Fibroblast of the conjunctiva (primary cell): ENCODE results near the gene HEXD.
"Not testable (repeated sequence)": the region's sequence is repeated elsewhere in the genome, so short reads cannot be mapped to it uniquely, and the experiment has no call there.

Experiments used
- DNase-seq: peaks from one replicate; pipeline ENCODE4 v3.0.0-alpha.2; 2010; ENCODE audit warnings: low read depth

The HEXD gene

GRCh38 chr17:82440991-82441627, 23.0 kb downstream of the HEXD start:
- no peak for DNase-seq

- DNase-seq, result no peak
Observed at GRCh38 chr17:82441691-82442487, 23.7 kb downstream of the HEXD start.

DNA sequence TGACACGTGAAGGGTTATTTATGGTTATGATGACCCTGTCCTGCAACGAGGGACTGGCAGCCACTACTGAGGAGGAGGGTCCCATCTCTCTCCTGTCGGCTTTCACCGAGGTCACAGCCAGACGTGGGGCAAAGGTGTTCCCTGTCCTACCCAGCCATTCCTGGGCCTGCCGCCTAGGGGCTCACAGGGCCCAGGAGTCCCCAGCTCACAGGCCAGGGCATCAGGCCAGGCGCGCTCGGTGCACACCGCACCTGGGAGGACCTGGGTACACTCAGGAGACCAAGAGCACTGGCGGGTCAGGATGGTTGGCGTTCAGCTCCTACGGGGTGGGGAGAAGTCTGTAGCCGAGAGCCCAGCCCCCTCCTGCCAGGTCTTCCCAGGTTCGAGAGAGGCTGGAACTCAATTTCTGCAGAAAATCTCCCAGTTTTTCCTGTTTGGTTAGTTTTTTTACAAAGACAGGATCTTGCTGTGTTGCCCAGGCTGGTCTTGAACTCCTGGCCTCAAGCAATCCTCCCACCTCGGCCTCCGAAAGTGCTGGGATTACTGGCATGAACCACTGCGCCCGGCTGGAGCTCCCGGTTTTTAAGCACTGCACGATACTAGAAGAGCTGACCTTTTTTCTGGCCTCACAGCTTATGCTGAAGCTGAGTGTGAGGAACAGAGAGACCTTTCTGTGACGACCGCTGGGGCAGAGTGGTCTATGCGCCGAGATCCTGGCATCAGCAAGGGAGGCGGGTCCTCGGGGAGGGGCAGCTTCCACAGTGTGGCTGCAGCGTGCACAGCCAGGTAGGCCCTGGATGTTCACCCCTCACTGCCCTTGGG, 24.7 kb downstream of the HEXD start:
- no peak for DNase-seq

DNA sequence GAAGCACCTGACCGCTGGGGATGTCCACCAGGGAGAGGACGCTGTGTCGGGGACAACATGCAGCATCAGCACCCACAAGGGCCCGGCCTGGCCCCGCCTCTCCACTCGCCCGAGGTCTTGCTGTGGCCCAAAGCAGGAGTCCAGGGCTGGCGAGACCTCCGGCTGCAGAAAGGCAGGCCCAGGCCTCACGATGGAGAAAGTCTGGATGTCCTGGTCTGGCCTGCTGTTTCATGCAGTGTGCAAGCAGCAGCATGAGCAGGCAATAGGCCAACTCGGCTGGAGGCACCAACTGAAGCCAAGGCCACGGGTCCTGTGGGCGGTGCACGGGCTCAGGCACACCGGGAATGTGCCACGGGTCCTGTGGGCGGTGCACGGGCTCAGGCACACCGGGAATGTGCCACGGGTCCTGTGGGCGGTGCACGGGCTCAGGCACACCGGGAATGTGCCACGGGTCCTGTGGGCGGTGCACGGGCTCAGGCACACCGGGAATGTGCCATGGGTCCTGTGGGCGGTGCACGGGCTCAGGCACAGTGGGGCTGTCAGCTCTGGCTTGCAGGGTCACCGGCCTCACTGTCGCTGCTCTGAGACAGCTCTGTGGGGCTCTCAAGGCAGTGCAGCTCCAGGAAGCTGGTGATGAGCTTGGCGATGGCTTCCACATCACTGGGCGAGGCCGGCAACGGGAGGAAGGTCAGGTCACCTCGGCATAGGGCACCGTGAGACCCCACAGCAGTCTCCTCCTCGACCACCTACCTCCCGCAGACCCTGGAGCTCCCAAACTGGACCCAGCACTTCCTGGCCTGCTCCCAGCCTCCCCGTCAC, 25.5 kb downstream of the HEXD start:
- DNase-seq, result no peak

GRCh38 chr17:82444284-82444893, 26.2 kb downstream of the HEXD start:
- no peak for DNase-seq

GRCh38 chr17:82444941-82445521, 26.9 kb downstream of the HEXD start:
- DNase-seq, result no peak

- DNase-seq, result no peak
Observed at GRCh38 chr17:82445542-82445941, 27.4 kb downstream of the HEXD start.

GRCh38 chr17:82446124-82446523, 28.0 kb downstream of the HEXD start:
- DNase-seq, result no peak

DNA sequence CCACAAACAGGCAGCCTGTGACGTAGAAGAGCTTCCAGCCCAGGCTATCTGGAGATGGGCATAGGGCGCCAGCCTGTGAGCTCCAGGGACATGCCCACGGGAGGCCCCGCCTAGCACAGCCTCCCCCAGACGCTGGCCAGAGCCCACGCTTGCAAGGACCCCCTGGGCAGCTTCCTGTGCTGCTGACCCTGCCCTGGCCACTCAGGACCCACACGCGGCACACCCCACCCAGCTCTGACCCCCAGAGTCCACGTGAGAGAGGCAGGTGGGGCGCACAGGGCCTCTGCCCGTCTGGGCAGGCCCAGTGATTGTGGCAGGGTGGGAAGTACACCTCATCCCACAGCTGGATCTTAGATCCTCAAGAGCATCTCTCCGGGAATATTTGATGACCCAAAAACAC, 28.5 kb downstream of the HEXD start:
- no peak for DNase-seq

- no peak for DNase-seq
Observed at GRCh38 chr17:82447876-82448275, 29.7 kb downstream of the HEXD start.

DNA sequence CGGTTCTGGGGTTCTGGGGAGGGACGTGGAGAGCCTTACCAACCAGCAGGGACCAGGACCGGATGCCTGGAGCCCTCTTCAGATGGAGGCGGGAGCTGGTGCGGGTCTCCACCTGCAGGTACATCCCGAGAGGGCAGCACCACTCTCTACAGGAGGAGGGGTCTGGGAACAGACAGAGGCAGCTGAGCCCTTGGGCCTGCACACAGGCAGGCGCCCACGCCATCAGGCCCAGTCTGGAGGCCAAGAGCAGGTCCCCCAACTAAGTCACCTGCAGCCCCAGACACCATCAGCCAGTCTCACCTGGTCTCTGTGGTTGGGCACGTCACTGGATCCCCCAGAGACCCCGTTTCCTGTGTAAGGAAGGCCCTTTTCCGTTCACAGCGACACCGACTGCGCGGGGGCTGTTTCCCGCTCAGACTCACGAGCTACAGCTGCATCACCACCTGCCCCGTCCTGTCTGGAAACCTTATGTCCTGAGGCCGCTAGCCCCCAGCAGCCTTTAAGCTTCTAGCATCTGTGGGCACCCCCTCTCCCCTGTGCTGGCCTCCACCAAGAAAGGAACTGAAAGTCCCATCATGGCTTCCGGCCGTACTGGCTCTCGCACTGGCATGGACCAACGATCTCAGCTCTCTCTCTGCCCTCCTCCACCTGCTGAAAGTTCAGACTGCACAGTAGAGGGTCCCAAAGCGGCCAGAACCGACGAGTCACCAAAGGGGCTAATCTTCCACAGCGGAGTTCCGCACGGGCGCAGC, 31.2 kb downstream of the HEXD start:
- DNase-seq, result no peak

- no peak for DNase-seq
Observed at GRCh38 chr17:82449883-82450356, 31.8 kb downstream of the HEXD start.

GRCh38 chr17:82450357-82451106, 32.4 kb downstream of the HEXD start, which contains the start of gene CYBC1:
Gene CYBC1, minus strand, starts transcription at chr17:82450752. Its CDS starts 1,498 bp downstream, at chr17:82449254.
- DNase-seq, result peak; percentile 90

GRCh38 chr17:82452162-82452561, 34.0 kb downstream of the HEXD start:
- no peak for DNase-seq

DNA sequence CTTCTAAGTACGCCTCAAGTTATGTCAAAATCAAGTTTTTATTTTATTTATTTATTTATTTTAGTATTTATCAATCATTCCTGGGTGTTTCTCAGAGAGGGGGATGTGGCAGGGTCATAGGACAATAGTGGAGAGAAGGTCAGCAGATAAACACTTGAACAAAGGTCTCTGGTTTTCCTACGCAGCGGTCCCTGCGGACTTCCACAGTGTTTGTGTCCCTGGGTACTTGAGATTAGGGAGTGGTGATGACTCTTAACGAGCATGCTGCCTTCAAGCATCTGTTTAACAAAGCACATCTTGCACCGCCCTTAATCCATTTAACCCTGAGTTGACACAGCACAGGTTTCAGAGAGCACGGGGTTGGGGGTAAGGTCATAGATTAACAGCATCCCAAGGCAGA, 35.0 kb downstream of the HEXD start:
- not testable (repeated sequence) for DNase-seq

DNA sequence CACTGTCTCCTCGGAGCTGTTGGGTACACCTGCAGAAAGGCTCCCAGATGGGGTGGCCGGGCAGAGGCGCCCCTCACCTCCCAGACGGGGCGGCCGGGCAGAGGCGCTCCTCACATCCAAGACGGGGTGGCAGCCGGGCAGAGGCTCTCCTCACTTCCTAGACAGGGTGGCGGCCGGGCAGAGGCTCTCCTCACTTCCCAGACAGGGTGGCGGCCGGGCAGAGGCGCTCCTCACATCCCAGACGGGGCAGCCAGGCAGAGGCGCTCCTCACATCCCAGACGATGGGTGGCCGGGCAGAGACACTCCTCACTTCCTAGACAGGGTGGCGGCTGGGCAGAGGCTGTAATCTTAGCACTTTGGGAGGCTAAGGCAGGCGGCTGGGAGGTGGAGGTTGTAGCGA, 35.6 kb downstream of the HEXD start:
- not testable (repeated sequence) for DNase-seq

- DNase-seq, result no peak
Observed at GRCh38 chr17:82457073-82457928, 39.2 kb downstream of the HEXD start.

DNA sequence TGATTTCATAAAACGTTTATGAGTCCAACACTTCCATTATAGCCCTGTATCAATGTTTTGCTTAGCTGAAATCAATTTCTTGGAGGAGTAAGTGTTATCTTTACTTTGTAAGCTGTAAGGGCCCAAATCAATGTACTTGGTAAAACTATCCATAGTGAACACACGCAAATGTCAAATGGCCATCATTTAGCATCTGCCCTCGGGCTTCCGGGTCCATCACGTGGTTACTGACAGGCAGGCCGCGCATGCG, 39.7 kb downstream of the HEXD start:
- no peak for DNase-seq
